Measurements from ENCODE around the gene RRP7A.
"Not testable (repeated sequence)": the region's sequence is repeated elsewhere in the genome, so short reads cannot be mapped to it uniquely, and the experiment has no call there.

The RRP7A gene

DNA sequence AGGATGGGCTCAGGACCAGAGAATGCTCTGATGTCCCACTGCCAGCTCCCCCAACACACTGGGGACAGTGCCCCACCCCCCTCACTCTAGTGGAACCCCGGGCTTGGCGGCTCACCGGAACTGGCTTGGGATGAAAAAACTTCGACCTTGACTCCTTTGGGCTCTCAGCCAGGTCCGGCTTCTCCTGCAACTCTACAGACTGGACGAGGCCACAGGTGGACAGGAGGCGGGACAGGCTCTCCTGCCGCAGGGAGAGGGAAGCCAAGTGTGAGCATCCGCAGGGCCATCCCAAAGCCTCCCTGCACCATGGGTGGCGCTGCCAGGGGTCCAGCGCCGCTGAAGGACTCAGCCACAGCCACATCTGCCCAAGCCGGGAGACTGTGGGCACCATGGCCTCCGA lies 3.7 kb downstream of the RRP7A start:
- Histone ChIP-seq H3K4me1 (ENCODE audit: insufficient read depth, low read length, severe bottlenecking) (peaks cover 12% of the 10 kb centered on the region), H3K27me3 (ENCODE audit: insufficient read depth, low read length) (no peaks in the 10 kb centered on the region), H3K4me2 (ENCODE audit: low read length) (no peak overlapping the region), H4K20me1 (ENCODE audit: insufficient read depth, low read length) (no peaks in the 10 kb centered on the region), H3K79me2 (ENCODE audit: insufficient read depth, low read length) (peaks cover 10% of the 10 kb centered on the region), H3K9me3 (ENCODE audit: low read length) (no peaks in the 10 kb centered on the region), H3K4me3 (ENCODE audit: low read depth, low read length, poor library complexity, severe bottlenecking) (no peak overlapping the region), H3K27ac (ENCODE audit: low read depth, low read length, poor library complexity, severe bottlenecking) (no peak overlapping the region), H3K36me3 (ENCODE audit: insufficient read depth, low read length) (peaks cover 49% of the 10 kb centered on the region), H3F3A (ENCODE audit: insufficient read depth, low read length) (no peaks in the 10 kb centered on the region), H3K9ac (ENCODE audit: low read length) (no peak overlapping the region), H3K9me2 (ENCODE audit: low read depth, low read length) (no peaks in the 10 kb centered on the region), H2AFZ (ENCODE audit: low read length) (no peak overlapping the region)
- TF ChIP-seq, protein P1, sequence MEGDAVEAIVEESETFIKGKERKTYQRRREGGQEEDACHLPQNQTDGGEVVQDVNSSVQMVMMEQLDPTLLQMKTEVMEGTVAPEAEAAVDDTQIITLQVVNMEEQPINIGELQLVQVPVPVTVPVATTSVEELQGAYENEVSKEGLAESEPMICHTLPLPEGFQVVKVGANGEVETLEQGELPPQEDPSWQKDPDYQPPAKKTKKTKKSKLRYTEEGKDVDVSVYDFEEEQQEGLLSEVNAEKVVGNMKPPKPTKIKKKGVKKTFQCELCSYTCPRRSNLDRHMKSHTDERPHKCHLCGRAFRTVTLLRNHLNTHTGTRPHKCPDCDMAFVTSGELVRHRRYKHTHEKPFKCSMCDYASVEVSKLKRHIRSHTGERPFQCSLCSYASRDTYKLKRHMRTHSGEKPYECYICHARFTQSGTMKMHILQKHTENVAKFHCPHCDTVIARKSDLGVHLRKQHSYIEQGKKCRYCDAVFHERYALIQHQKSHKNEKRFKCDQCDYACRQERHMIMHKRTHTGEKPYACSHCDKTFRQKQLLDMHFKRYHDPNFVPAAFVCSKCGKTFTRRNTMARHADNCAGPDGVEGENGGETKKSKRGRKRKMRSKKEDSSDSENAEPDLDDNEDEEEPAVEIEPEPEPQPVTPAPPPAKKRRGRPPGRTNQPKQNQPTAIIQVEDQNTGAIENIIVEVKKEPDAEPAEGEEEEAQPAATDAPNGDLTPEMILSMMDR (IDR thresholded peaks at IDR 0.05; ENCODE audit: low read length) = no peak
- TF ChIP-seq EZH2 (IDR thresholded peaks at IDR 0.05; ENCODE audit: borderline replicate concordance, low read length) = no peak

DNA sequence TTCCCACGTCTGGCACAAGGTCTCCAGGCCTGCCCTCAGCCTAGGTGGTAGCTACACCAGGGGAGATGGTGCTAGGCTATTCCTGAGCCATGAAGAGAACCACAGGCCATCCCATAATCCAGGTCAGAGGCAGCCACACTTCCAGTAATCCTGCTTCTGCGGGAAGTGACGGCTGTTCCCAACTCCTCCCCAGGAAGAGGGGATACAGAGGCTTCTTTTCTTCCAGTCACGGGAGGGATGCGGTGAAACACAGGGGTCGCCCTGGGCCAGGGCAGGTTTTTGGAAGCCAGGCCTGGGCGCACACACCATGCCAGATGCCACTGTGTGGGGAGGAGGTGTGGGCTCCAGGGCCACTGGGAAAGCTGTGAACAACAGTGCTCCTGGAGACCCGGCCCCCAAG lies 4.3 kb downstream of the RRP7A start:
- peaks cover 49% of the 10 kb centered on the region for H3K36me3 ChIP-seq (ENCODE audit: insufficient read depth, low read length)
- H4K20me1 ChIP-seq (ENCODE audit: insufficient read depth, low read length); H3K79me2 ChIP-seq (ENCODE audit: insufficient read depth, low read length): not testable (repeated sequence)

DNA sequence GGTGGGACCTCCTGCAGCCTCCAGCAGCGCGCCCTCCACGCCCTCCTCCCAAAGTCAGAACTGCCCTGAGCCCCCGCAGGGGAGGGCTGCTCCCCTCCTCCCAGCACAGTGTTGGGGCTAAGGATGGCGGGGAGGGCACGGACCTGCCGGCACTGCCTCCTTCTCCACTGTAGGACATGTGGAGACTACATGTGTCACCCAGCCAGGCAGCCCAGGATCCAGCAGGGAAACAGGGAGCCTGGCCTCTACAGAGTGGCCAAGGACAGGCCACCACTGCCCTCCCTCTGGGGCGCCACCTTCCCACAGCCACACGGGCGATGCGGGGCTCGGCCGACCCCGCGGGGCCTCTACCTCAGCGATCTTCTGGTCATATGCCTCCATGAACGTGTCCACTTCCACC lies 5.3 kb downstream of the RRP7A start:
- not testable (repeated sequence) for H2AFZ ChIP-seq (ENCODE audit: low read length); H3K9me3 ChIP-seq (ENCODE audit: low read length); H3K79me2 ChIP-seq (ENCODE audit: insufficient read depth, low read length); H3F3A ChIP-seq (ENCODE audit: insufficient read depth, low read length); H3K9me2 ChIP-seq (ENCODE audit: low read depth, low read length); H3K27ac ChIP-seq (ENCODE audit: low read depth, low read length, poor library complexity, severe bottlenecking); H4K20me1 ChIP-seq (ENCODE audit: insufficient read depth, low read length); H3K4me2 ChIP-seq (ENCODE audit: low read length); H3K27me3 ChIP-seq (ENCODE audit: insufficient read depth, low read length); H3K4me3 ChIP-seq (ENCODE audit: low read depth, low read length, poor library complexity, severe bottlenecking); H3K9ac ChIP-seq (ENCODE audit: low read length)
- H3K4me1 ChIP-seq (ENCODE audit: insufficient read depth, low read length, severe bottlenecking) = peaks cover 12% of the 10 kb centered on the region
- H3K36me3 ChIP-seq (ENCODE audit: insufficient read depth, low read length) = peaks cover 49% of the 10 kb centered on the region

More for the DNA sequence above, 4.3 kb downstream of the RRP7A start:
- H3K27me3 ChIP-seq (ENCODE audit: insufficient read depth, low read length); H3K9me2 ChIP-seq (ENCODE audit: low read depth, low read length); H3K9me3 ChIP-seq (ENCODE audit: low read length); H3K4me2 ChIP-seq (ENCODE audit: low read length); H2AFZ ChIP-seq (ENCODE audit: low read length); H3K9ac ChIP-seq (ENCODE audit: low read length); H3F3A ChIP-seq (ENCODE audit: insufficient read depth, low read length); H3K27ac ChIP-seq (ENCODE audit: low read depth, low read length, poor library complexity, severe bottlenecking); H3K4me3 ChIP-seq (ENCODE audit: low read depth, low read length, poor library complexity, severe bottlenecking): not testable (repeated sequence)
- peaks cover 10% of the 10 kb centered on the region for H3K4me1 ChIP-seq (ENCODE audit: insufficient read depth, low read length, severe bottlenecking)

DNA sequence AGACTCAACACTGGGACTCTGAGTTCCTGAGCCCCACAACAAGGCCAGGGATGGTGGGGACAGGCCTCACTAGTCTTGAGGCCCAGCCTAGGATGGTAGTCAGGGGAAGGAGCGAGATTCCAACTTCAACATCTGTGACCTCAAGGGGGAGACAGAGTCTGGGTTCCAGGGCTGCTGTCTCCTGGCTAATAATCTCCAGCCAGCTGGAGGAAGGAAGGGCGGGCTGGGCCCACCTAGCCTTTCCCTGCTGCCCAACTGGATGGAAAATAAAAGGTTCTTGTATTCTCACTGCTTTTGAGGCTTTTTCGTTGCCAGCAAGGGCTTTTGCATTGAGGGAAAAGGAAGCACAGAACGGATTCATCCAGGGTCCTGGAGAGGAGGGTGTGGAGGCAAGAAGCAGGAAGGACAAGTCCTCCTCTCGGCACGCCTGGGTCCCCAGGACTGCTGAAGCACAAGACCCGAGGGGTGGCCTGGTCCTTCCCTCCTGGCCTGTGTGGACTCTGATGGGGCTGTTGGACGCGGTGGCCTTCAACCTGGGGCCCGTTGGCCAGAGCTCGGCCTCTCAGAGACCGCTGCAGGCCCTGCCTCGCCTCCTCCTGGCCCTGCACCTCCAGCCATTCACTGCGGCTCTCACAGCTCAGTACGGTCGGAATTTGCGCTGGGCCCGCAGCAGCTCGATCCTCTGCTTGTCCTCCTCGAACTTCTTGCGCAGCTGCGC lies 7.2 kb downstream of the RRP7A start:
- not testable (repeated sequence) for H3K4me1 ChIP-seq (ENCODE audit: insufficient read depth, low read length, severe bottlenecking); H3K9me3 ChIP-seq (ENCODE audit: low read length); H3K4me3 ChIP-seq (ENCODE audit: low read depth, low read length, poor library complexity, severe bottlenecking); H3K9ac ChIP-seq (ENCODE audit: low read length); H3K27ac ChIP-seq (ENCODE audit: low read depth, low read length, poor library complexity, severe bottlenecking); H3K9me2 ChIP-seq (ENCODE audit: low read depth, low read length); H3F3A ChIP-seq (ENCODE audit: insufficient read depth, low read length); H4K20me1 ChIP-seq (ENCODE audit: insufficient read depth, low read length); H3K4me2 ChIP-seq (ENCODE audit: low read length); H3K27me3 ChIP-seq (ENCODE audit: insufficient read depth, low read length); H3K79me2 ChIP-seq (ENCODE audit: insufficient read depth, low read length); H2AFZ ChIP-seq (ENCODE audit: low read length)
- peaks cover 43% of the 10 kb centered on the region for H3K36me3 ChIP-seq (ENCODE audit: insufficient read depth, low read length)

Data from OCI-LY1 (cell line).